Neural cell (in vitro differentiated cells): Measurements from ENCODE around the gene PPIL6. TPM values are rescaled to one million over a fixed set of nuclear protein-coding genes. Genes with fewer than 3 reads are reported as not detected.

Experiments used
- H2AFZ ChIP-seq: fragments of 200-600, 300-800 bp; sonication (generic), shearing (Covaris generic); 2 replicates; pipeline ENCODE4 v1.6.0; 2014; ENCODE audit warnings: low read depth, mild to moderate bottlenecking, antibody characterized with exemption, low read length, moderate library complexity
- H3F3A ChIP-seq: fragments of 200-600 bp; shearing (Covaris generic); 2 replicates; pipeline ENCODE4 v1.6.1; 2016; ENCODE audit warnings: mild to moderate bottlenecking, moderate library complexity, mixed read lengths, antibody characterized with exemption, low read length; ENCODE audit not compliant: insufficient read depth, poor library complexity, severe bottlenecking
- H3K27ac ChIP-seq: fragments of 200-600, 300-800 bp; sonication (generic), shearing (Covaris generic); 2 replicates; pipeline ENCODE4 v1.5.1; 2014; ENCODE audit warnings: mild to moderate bottlenecking, low read length, moderate library complexity
- H3K27me3 ChIP-seq: fragments of 300-800, 200-600 bp; sonication (generic), shearing (Covaris generic); 2 replicates; pipeline ENCODE4 v1.6.0; 2014; ENCODE audit warnings: mild to moderate bottlenecking, low read depth, low read length, moderate library complexity; ENCODE audit not compliant: insufficient read depth
- H3K36me3 ChIP-seq: fragments of 300-800, 200-600 bp; sonication (generic), shearing (Covaris generic); 2 replicates; pipeline ENCODE4 v1.5.1; 2014; ENCODE audit warnings: mild to moderate bottlenecking, antibody characterized with exemption, low read length, moderate library complexity; ENCODE audit not compliant: insufficient read depth
- H3K4me2 ChIP-seq: fragments of 300-800, 200-600 bp; sonication (generic), shearing (Covaris generic); 2 replicates; pipeline ENCODE4 v1.6.0; 2014; ENCODE audit warnings: mild to moderate bottlenecking, low read length
- H3K4me3 ChIP-seq: fragments of 300-800, 200-600 bp; sonication (generic), shearing (Covaris generic); 2 replicates; pipeline ENCODE4 v1.5.1; 2014; ENCODE audit warnings: mild to moderate bottlenecking, low read length, moderate library complexity
- H3K79me2 ChIP-seq: fragments of 200-600 bp; shearing (Covaris generic); replicated peaks from 2 replicates; pipeline ENCODE4 v1.6.0; 2014; ENCODE audit warnings: mild to moderate bottlenecking, low read length, moderate library complexity; ENCODE audit not compliant: insufficient read depth
- H3K9ac ChIP-seq: fragments of 300-800, 200-600 bp; sonication (generic), shearing (Covaris generic); 2 replicates; pipeline ENCODE4 v1.6.1; 2016; ENCODE audit warnings: mild to moderate bottlenecking, low read length, mixed read lengths
- H3K9me2 ChIP-seq: fragments of 200-600 bp; shearing (Covaris generic); 2 replicates; pipeline ENCODE4 v1.6.1; 2016; ENCODE audit warnings: mild to moderate bottlenecking, low read length, mixed read lengths; ENCODE audit not compliant: insufficient read depth
- H3K9me3 ChIP-seq: fragments of 200-600, 300-800 bp; sonication (generic), shearing (Covaris generic); 2 replicates; pipeline ENCODE4 v1.6.1; 2016; ENCODE audit warnings: mild to moderate bottlenecking, mixed run types, low read length, moderate library complexity, mixed read lengths
- H4K20me1 ChIP-seq: fragments of 200-600 bp; shearing (Covaris generic); 2 replicates; pipeline ENCODE4 v1.6.1; 2016; ENCODE audit warnings: mild to moderate bottlenecking, mixed run types; ENCODE audit not compliant: insufficient read depth
- EP300 ChIP-seq: fragments of 450-650 bp; conservative IDR thresholded peaks from 2 replicates; pipeline ENCODE4 v1.6.1; 2014; ENCODE audit warnings: antibody characterized with exemption, mild to moderate bottlenecking, moderate library complexity; ENCODE audit not compliant: poor library complexity, severe bottlenecking
- EZH2 ChIP-seq: fragments of 200-600, 300-800 bp; shearing (Covaris generic), sonication (generic); IDR thresholded peaks from 2 replicates; pipeline ENCODE4 v1.6.1; 2014; ENCODE audit warnings: antibody characterized with exemption, low read length, borderline replicate concordance, mild to moderate bottlenecking; ENCODE audit not compliant: insufficient read depth, poor library complexity, severe bottlenecking
- MXI1 ChIP-seq: fragments of 450-650 bp; conservative IDR thresholded peaks from 2 replicates; pipeline ENCODE4 v1.6.1; 2014; ENCODE audit warnings: antibody characterized with exemption, mild to moderate bottlenecking; ENCODE audit not compliant: poor library complexity, severe bottlenecking
- POLR2AphosphoS5 ChIP-seq: IDR thresholded peaks from 2 replicates; pipeline ENCODE4 v1.6.1; 2012
- RAD21 ChIP-seq: fragments of 450-650 bp; conservative IDR thresholded peaks from 2 replicates; pipeline ENCODE4 v1.6.1; 2014; ENCODE audit warnings: antibody characterized with exemption, mild to moderate bottlenecking, moderate library complexity
- SMC3 ChIP-seq: fragments of 450-650 bp; conservative IDR thresholded peaks from 2 replicates; pipeline ENCODE4 v1.6.1; 2014; ENCODE audit warnings: antibody characterized with exemption, mild to moderate bottlenecking, moderate library complexity; ENCODE audit not compliant: poor library complexity
- TAF1 ChIP-seq: IDR thresholded peaks from 2 replicates; pipeline ENCODE4 v1.6.1; 2012; ENCODE audit warnings: low read depth
- polyA plus RNA-seq: library from polyadenylated mRNA; depleted of rRNA; stranded (reverse); fragments of >200 nt; gene quantifications from 2 replicates; pipeline ENCODE4 v1.2.3, GENCODE V29; 2014
- TF ChIP-seq, protein P1 (sequence below): fragments of 450-650 bp; IDR thresholded peaks from 2 replicates; pipeline ENCODE4 v1.5.1; 2014; ENCODE audit warnings: antibody characterized with exemption, mild to moderate bottlenecking, moderate library complexity; ENCODE audit not compliant: poor library complexity, severe bottlenecking
- TF ChIP-seq, protein P2 (sequence below): IDR thresholded peaks from 2 replicates; pipeline ENCODE4 v1.6.1; 2012; ENCODE audit warnings: borderline replicate concordance

The PPIL6 gene
- polyA plus RNA-seq, 1 donor from 2014 or later = 11.8 TPM

GRCh38 chr6:109382576-109383437, 57.6 kb downstream of the PPIL6 start:
- Histone ChIP-seq H2AFZ (peak overlapping the region; percentile 74), H3K27ac (peak overlapping the region; percentile 95), H3K9me3 (no peaks in the 10 kb centered on the region), H3K36me3 (no peaks in the 10 kb centered on the region), H4K20me1 (no peaks in the 10 kb centered on the region), H3K4me2 (peak overlapping the region; percentile 95), H3F3A (peaks cover 4% of the 10 kb centered on the region), H3K27me3 (no peaks in the 10 kb centered on the region), H3K79me2 (peaks cover 36% of the 10 kb centered on the region), H3K9me2 (no peaks in the 10 kb centered on the region), H3K4me3 (peak overlapping the region; percentile 91), H3K9ac (peak overlapping the region; percentile 87)
- TF ChIP-seq, protein P1, sequence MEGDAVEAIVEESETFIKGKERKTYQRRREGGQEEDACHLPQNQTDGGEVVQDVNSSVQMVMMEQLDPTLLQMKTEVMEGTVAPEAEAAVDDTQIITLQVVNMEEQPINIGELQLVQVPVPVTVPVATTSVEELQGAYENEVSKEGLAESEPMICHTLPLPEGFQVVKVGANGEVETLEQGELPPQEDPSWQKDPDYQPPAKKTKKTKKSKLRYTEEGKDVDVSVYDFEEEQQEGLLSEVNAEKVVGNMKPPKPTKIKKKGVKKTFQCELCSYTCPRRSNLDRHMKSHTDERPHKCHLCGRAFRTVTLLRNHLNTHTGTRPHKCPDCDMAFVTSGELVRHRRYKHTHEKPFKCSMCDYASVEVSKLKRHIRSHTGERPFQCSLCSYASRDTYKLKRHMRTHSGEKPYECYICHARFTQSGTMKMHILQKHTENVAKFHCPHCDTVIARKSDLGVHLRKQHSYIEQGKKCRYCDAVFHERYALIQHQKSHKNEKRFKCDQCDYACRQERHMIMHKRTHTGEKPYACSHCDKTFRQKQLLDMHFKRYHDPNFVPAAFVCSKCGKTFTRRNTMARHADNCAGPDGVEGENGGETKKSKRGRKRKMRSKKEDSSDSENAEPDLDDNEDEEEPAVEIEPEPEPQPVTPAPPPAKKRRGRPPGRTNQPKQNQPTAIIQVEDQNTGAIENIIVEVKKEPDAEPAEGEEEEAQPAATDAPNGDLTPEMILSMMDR = peak; percentile 86
- TF ChIP-seq, protein P2, sequence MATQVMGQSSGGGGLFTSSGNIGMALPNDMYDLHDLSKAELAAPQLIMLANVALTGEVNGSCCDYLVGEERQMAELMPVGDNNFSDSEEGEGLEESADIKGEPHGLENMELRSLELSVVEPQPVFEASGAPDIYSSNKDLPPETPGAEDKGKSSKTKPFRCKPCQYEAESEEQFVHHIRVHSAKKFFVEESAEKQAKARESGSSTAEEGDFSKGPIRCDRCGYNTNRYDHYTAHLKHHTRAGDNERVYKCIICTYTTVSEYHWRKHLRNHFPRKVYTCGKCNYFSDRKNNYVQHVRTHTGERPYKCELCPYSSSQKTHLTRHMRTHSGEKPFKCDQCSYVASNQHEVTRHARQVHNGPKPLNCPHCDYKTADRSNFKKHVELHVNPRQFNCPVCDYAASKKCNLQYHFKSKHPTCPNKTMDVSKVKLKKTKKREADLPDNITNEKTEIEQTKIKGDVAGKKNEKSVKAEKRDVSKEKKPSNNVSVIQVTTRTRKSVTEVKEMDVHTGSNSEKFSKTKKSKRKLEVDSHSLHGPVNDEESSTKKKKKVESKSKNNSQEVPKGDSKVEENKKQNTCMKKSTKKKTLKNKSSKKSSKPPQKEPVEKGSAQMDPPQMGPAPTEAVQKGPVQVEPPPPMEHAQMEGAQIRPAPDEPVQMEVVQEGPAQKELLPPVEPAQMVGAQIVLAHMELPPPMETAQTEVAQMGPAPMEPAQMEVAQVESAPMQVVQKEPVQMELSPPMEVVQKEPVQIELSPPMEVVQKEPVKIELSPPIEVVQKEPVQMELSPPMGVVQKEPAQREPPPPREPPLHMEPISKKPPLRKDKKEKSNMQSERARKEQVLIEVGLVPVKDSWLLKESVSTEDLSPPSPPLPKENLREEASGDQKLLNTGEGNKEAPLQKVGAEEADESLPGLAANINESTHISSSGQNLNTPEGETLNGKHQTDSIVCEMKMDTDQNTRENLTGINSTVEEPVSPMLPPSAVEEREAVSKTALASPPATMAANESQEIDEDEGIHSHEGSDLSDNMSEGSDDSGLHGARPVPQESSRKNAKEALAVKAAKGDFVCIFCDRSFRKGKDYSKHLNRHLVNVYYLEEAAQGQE = no peak
- peak; percentile 40 for TF ChIP-seq TAF1
- no peak for TF ChIP-seq POLR2AphosphoS5
- TF ChIP-seq MXI1 = peak; percentile 97
- peak; percentile 85 for TF ChIP-seq SMC3
- no peak for TF ChIP-seq EZH2
- no peak for TF ChIP-seq EP300
- peak; percentile 80 for TF ChIP-seq RAD21

DNA sequence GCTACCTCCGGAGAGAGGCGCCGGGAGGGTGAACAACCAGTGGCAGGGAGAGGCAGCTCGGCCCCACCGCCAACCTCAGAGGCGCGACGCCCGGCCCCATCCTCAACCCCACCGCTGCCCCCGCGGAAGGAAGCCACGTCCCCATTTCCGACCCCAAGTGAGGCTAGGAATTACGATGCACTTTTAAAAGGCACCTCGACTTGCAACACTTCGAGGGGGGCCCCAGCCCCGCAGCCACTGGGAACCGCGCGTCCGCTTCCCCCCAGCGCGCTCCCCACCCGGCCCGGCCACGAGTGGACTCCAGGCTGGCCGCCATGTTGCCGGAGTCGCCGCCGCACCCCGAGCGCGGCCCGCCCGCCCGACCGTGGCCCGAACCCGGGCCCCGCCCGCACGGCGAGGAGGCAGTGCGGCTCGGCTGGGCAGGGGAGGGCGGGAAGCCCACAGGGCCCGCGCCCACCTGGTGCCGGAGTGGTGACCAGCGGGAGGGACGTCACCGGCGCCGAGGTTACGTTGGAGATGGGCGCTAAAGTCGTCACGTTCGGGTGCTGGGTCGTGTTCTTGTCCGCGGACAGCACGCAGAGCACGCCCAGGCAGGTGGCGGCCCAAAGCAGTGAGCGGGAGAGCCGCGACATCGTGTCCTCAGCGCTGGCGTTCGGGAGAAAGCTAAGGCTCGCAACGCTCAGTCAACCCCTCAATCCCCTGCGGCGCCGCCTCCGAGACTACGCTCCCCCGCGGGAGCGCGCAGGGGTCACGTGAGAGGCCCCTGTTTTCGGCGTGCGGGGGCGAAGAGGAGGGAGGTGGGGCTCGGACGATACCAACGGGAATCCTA, 58.5 kb downstream of the PPIL6 start, which contains the start of gene CD164:
CD164 (minus strand) TSS at position 721 of the 829 bp plus-strand sequence; CDS start at position 632, 89 bp downstream.
- H3K4me2 ChIP-seq = peak within 1 kb of the TSS; percentile 95

More for the DNA sequence above, 58.5 kb downstream of the PPIL6 start, which contains the start of gene CD164:
- H3F3A ChIP-seq = peaks cover 4% of the 10 kb centered on the region
- H3K27me3 ChIP-seq = no peaks in the 10 kb centered on the region
- peak within 1 kb of the TSS; percentile 91 for H3K4me3 ChIP-seq
- H3K36me3 ChIP-seq = no peaks in the 10 kb centered on the region
- H3K79me2 ChIP-seq = peaks cover 43% of the 10 kb centered on the region
- TF ChIP-seq EP300 = peak; percentile 47
- TF ChIP-seq, protein P2 = peak; percentile 68
- TF ChIP-seq EZH2 = no peak
- peak; percentile 62 for TF ChIP-seq MXI1
- peak; percentile 22 for TF ChIP-seq SMC3
- TF ChIP-seq POLR2AphosphoS5 = peak; percentile 91
- TF ChIP-seq TAF1 = peak; percentile 93
- no peak for TF ChIP-seq RAD21
- TF ChIP-seq, protein P1 = no peak
- H3K9me2 ChIP-seq = no peaks in the 10 kb centered on the region
- H3K9me3 ChIP-seq = no peaks in the 10 kb centered on the region
- peak within 1 kb of the TSS; percentile 87 for H3K9ac ChIP-seq
- peak within 1 kb of the TSS; percentile 74 for H2AFZ ChIP-seq
- H4K20me1 ChIP-seq = no peaks in the 10 kb centered on the region
- H3K27ac ChIP-seq = peak within 1 kb of the TSS; percentile 95
